ENCODE measurements around the gene CADM2.

Gene CADM2

DNA sequence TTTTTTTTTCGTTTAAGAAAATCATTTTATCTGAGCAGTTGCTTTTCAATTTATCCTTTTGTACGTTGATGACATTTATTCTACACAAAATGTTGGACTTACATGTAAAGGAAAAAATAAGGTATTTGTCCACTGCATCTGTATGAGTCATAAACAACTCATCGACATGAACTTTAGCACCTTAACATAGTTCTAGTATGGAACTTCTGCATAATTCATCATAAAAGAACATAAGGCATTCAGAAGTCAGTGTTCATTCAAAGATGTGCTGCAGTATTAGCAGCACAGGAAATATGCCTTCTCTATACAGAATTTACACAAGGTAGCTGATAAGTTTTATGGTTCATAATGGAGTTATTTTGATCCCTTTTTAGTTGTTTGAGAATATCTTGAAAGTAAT is 801.6 kb downstream of the CADM2 start:
- Mint-ChIP-seq H3K4me1 (ENCODE audit: low read depth) (no peaks in the 10 kb centered on the region), H3K27ac (no peak overlapping the region), H3K36me3 (ENCODE audit: low read depth) (no peaks in the 10 kb centered on the region), H3K9me3 (peaks cover 9% of the 10 kb centered on the region), H3K4me3 (no peak overlapping the region), H3K27me3 (no peaks in the 10 kb centered on the region)
- intact Hi-C loops (cut with micrococcal nuclease): no loop called here

DNA sequence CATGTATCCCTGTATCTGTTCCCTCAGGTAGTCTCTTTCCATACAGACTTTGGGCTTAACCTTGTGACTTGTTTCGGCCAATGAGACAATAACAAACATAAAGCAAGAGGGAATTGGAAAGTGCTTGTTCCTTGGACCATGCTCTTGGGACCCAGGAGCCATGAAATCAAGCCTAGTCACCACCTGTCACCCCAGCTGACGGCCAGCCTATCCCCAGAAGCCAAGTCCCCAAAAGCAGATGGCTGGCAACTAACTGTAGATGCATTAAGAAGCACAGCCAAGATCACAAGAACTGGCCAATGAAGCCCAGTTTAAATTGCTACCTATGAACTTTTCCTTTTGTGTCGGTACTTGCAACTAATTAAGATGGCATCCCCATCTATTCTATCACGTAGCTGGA is 822.0 kb downstream of the CADM2 start:
- Mint-ChIP-seq H3K4me3 (no peak overlapping the region), H3K9me3 (peaks cover 9% of the 10 kb centered on the region), H3K36me3 (ENCODE audit: low read depth) (no peaks in the 10 kb centered on the region), H3K27ac (no peak overlapping the region), H3K27me3 (no peaks in the 10 kb centered on the region), H3K4me1 (ENCODE audit: low read depth) (no peaks in the 10 kb centered on the region)
- intact Hi-C loops (cut with micrococcal nuclease): no loop called here

DNA sequence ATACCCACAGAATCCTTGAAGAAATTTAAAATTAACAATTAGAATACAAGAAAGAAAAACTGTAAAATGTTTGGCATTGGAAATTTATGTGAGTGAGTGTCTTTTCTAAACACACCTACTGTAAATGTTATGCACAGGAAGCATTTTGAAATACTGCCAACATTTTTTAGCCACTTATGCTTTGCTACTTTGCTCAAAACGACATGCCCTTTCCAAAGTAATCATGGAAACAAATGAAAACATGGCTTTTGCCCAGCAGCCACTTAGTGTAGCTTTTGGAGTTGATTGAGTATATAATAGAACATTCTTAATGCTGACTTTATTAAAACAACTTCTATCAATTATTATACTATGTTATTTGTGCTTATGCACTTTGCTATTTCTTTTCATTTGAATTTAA is 823.0 kb downstream of the CADM2 start:
- no peak overlapping the region for H3K4me3 Mint-ChIP-seq
- no peak overlapping the region for H3K27ac Mint-ChIP-seq
- no peaks in the 10 kb centered on the region for H3K27me3 Mint-ChIP-seq
- intact Hi-C loops (cut with micrococcal nuclease): no loop called here
- no peaks in the 10 kb centered on the region for H3K4me1 Mint-ChIP-seq (ENCODE audit: low read depth)
- no peaks in the 10 kb centered on the region for H3K36me3 Mint-ChIP-seq (ENCODE audit: low read depth)
- H3K9me3 Mint-ChIP-seq: peaks cover 9% of the 10 kb centered on the region

DNA sequence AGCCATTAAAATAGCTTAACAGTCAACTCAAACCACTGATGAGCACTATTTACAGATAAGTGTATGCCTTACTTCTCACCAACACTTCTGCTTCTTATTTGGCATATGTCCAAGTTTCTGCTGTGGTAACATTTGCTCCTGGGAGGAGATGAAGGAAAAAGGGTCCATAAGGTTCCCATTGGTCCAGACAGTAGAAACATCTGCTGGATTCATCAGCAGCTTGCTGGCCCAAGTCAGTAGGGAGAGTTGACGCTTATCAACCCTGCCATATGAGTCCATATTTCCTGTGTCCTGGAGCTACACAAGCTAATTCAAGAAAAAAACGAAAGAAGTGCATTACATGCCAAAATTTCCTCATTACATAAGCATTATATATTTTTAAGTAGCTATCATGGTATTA is 824.5 kb downstream of the CADM2 start:
- Mint-ChIP-seq H3K27me3 (no peaks in the 10 kb centered on the region), H3K4me3 (no peak overlapping the region), H3K36me3 (ENCODE audit: low read depth) (no peaks in the 10 kb centered on the region), H3K4me1 (ENCODE audit: low read depth) (no peaks in the 10 kb centered on the region), H3K9me3 (peaks cover 8% of the 10 kb centered on the region), H3K27ac (no peak overlapping the region)
- intact Hi-C loops (cut with micrococcal nuclease): no loop called here

DNA sequence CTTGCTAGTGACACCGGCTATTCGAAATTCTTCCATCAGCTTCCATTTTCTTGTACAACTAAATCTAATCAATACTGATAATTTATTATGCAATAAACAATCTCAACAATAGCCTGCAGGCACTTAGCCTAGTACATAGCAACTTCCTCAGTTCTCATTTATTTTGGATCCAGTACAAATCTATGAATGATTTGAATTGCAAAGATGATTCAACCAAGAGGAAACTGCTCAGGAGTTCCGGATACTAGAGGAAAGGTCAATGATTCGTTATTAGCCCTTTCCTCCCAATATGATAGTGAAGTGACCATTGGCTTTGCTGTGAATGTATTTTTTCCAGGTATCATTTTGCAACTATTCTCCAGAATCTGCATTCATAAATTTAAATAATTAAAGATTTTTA is 827.0 kb downstream of the CADM2 start:
- intact Hi-C loops (cut with micrococcal nuclease): no loop called here
- Mint-ChIP-seq H3K27me3 (no peaks in the 10 kb centered on the region), H3K4me1 (ENCODE audit: low read depth) (no peaks in the 10 kb centered on the region), H3K9me3 (no peaks in the 10 kb centered on the region), H3K4me3 (no peak overlapping the region), H3K27ac (no peak overlapping the region), H3K36me3 (ENCODE audit: low read depth) (no peaks in the 10 kb centered on the region)

DNA sequence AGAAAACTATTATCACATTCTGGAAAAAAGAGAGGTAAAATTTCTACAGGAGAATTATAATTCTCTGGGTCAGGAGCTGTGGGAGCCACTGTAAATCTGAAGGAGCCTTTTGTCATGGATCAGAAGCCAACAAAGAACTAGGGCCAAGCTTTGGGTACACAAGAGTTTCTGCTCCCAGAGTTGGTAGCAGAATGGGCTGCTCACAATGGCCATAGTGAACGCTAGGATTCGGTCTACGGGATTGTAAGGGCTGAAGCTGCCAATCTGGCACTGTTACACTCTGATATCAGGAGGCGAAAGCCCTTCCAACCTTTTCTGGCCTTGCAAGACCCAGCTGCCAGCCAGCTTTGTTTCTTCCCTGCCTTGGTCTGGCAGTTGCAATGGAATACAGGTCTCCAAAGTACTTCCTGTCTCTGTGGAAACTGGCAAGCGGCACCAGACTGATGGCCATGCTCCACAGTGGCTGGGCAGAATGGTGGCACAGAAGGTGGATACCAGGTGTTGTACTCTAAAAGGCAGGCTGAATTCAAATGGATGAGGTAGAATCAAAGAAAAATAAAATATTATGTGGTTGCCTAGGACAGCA is 831.7 kb downstream of the CADM2 start:
- Mint-ChIP-seq H3K27ac (no peak overlapping the region), H3K27me3 (no peaks in the 10 kb centered on the region), H3K4me1 (ENCODE audit: low read depth) (no peaks in the 10 kb centered on the region)

DNA sequence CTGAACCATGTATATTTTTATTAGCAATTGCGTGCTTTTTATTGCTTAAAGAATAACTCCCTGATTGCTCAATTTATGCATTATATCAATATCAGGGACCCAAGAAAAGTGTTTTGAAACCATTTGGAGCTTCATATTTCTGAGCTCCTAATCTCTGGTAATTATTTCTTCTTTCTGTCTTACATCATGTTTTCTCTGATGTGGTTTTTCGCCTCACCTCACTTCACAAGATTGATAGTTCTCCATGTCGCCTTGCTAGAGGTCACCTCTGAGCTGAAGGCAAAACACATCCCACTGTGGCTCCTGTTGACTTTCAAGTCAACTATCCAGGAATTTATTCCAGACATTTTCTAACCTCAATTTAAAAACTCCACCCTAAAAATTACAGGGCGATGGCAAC is 837.4 kb downstream of the CADM2 start:
- H3K4me3 Mint-ChIP-seq: no peak overlapping the region
- H3K4me1 Mint-ChIP-seq (ENCODE audit: low read depth): no peaks in the 10 kb centered on the region
- intact Hi-C loops (cut with micrococcal nuclease): no loop called here
- no peak overlapping the region for H3K27ac Mint-ChIP-seq
- no peaks in the 10 kb centered on the region for H3K9me3 Mint-ChIP-seq
- no peaks in the 10 kb centered on the region for H3K27me3 Mint-ChIP-seq
- H3K36me3 Mint-ChIP-seq (ENCODE audit: low read depth): no peaks in the 10 kb centered on the region

More for the DNA sequence above, 831.7 kb downstream of the CADM2 start:
- Mint-ChIP-seq H3K36me3 (ENCODE audit: low read depth) (no peaks in the 10 kb centered on the region), H3K9me3 (no peaks in the 10 kb centered on the region), H3K4me3 (no peak overlapping the region)
- intact Hi-C loops (cut with micrococcal nuclease): no loop called here

DNA sequence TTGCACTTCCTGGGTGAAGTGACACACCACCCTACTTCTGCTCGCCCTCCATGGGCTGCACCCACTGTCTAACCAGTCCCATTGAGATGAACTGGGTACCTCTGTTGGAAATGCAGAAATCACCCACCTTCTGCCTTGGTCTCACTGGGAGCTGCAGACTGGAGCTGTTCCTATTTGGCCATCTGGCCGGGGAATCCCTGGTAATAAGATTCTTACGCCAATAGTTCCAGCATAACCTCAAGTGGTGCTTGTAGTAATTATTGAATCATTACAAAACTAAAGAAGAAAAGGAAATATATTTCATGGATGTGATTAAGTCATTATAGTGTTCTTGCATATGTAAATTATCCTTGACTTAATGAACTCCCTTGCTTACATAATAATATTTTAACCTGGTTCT is 841.9 kb downstream of the CADM2 start:
- no peaks in the 10 kb centered on the region for H3K4me1 Mint-ChIP-seq (ENCODE audit: low read depth)
- H3K27ac Mint-ChIP-seq: no peak overlapping the region
- no peak overlapping the region for H3K4me3 Mint-ChIP-seq
- no peaks in the 10 kb centered on the region for H3K9me3 Mint-ChIP-seq
- intact Hi-C loops (cut with micrococcal nuclease): no loop called here
- H3K27me3 Mint-ChIP-seq: no peaks in the 10 kb centered on the region
- no peaks in the 10 kb centered on the region for H3K36me3 Mint-ChIP-seq (ENCODE audit: low read depth)

DNA sequence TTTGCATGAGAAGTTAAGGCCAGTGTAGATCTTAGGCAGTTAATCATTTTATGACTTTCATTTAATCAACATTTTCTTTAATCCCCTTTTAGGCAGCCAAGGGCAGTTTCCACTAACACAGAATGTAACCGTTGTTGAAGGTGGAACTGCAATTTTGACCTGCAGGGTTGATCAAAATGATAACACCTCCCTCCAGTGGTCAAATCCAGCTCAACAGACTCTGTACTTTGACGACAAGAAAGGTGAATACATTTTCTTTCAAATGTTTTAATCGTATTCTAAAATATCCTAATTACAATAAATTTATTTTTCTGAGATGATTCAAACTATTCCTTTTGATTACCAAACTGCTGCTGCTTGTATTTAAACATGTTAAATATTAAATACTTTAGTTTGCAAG is 843.2 kb downstream of the CADM2 start:
- Mint-ChIP-seq H3K27ac (no peak overlapping the region), H3K9me3 (no peaks in the 10 kb centered on the region)

DNA sequence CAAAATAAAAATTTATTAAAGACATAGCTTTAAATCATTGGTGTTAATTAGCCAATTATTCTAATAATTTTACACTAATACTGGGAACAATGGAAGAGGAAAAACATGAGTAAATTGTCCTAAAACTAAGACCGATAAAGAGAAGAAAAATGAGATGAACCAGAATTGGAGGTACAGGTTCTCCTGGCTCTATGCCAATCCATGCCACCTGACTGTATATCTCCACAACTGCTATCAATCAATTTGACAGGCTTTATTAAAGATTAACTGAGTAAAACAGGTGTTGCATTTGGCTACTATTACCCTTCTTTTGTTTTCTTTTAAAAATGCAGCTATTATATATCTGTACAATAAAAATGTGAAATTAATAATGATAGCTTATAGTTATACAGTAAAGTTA is 850.0 kb downstream of the CADM2 start:
- H3K27ac Mint-ChIP-seq: no peak overlapping the region
- H3K36me3 Mint-ChIP-seq (ENCODE audit: low read depth): no peaks in the 10 kb centered on the region
- H3K27me3 Mint-ChIP-seq: no peaks in the 10 kb centered on the region
- no peaks in the 10 kb centered on the region for H3K9me3 Mint-ChIP-seq
- intact Hi-C loops (cut with micrococcal nuclease): no loop called here
- H3K4me1 Mint-ChIP-seq (ENCODE audit: low read depth): no peaks in the 10 kb centered on the region
- H3K4me3 Mint-ChIP-seq: no peak overlapping the region

More for the DNA sequence above, 843.2 kb downstream of the CADM2 start:
- no peaks in the 10 kb centered on the region for H3K4me1 Mint-ChIP-seq (ENCODE audit: low read depth)
- intact Hi-C loops (cut with micrococcal nuclease): no loop called here
- H3K27me3 Mint-ChIP-seq: no peaks in the 10 kb centered on the region
- H3K4me3 Mint-ChIP-seq: no peak overlapping the region
- no peaks in the 10 kb centered on the region for H3K36me3 Mint-ChIP-seq (ENCODE audit: low read depth)

DNA sequence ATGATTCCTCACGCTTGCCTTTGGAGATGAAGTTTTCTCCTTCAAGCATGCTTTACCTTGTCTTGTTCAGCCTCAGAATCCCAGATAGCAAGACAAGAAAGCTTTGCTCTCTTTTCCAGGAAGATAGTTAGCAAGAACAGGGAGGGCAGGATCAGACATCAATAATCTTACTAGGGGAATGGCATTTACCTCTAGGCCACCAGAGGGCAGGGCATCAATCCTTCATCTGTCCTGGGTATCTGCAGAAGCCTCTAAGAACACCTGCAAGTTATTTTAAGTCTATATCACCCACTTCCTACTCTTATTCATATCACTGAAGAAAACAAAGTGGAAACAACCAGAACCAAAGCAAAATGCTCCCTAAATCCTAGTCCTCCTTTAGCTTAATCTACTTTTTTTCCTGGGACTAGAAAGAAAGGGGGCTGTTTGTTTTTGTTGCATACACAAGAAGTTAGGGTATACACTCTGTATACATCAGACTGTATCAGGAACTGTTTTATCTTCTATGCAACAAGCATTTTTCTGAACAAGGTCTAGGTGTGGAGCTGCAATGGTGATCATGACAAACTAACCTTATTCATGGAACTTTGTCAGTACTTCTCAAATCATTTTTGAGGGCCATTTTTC is 862.5 kb downstream of the CADM2 start:
- intact Hi-C loops (cut with micrococcal nuclease): no loop called here
- Mint-ChIP-seq H3K4me1 (ENCODE audit: low read depth) (no peaks in the 10 kb centered on the region), H3K36me3 (ENCODE audit: low read depth) (no peaks in the 10 kb centered on the region), H3K9me3 (no peaks in the 10 kb centered on the region), H3K27ac (no peak overlapping the region), H3K27me3 (no peaks in the 10 kb centered on the region), H3K4me3 (no peak overlapping the region)

DNA sequence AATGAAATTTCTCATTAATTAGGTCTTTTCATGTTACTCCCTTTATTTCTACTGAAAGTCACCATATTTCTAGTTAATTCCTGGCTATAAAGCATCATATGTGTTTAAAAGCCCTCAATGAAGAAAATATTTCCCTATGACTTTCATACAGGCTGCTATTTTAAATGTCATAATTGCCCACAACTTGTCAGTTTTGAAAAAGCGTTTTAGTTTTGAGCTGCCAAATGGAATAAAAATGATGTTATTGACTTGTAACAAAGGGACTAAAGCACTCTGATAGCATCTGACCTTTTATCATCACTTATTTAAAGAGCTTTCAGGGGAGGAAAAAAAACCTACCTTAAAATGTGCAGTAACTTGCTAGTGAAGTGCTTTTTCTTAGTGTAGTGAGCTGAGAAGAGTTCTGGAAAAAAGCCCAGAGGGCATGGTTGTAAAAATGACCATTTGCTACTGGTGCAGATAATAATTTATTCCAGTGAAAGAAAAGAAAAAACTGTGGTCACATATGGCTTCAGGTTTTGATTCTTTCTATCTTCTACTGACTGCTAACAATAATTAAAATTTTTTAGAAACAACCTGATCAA is 877.2 kb downstream of the CADM2 start:
- intact Hi-C loops (cut with micrococcal nuclease): no loop called here
- no peak overlapping the region for H3K4me3 Mint-ChIP-seq
- no peaks in the 10 kb centered on the region for H3K9me3 Mint-ChIP-seq
- no peak overlapping the region for H3K27ac Mint-ChIP-seq
- no peaks in the 10 kb centered on the region for H3K4me1 Mint-ChIP-seq (ENCODE audit: low read depth)
- H3K27me3 Mint-ChIP-seq: no peaks in the 10 kb centered on the region
- no peaks in the 10 kb centered on the region for H3K36me3 Mint-ChIP-seq (ENCODE audit: low read depth)

DNA sequence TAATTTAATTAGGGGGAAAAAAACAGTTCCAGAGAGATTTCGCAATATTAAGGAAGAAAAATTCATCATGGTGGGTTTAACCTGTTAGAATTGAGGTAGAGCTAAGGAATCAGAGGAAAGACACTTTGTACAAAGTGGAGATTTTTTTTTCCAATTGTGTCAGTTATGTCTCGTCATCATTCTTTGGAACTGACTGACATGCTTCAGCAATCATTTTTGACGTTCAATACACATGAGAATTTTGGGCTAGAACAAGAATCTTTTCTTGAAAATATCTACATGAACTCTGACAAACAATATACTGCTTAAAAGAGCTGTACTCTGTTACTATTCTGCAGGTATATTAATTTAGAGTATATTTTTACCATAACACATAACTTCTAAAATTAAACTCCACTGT is 878.6 kb downstream of the CADM2 start:
- Mint-ChIP-seq H3K9me3 (no peaks in the 10 kb centered on the region), H3K27ac (no peak overlapping the region), H3K4me3 (no peak overlapping the region), H3K4me1 (ENCODE audit: low read depth) (no peaks in the 10 kb centered on the region), H3K36me3 (ENCODE audit: low read depth) (no peaks in the 10 kb centered on the region), H3K27me3 (no peaks in the 10 kb centered on the region)
- intact Hi-C loops (cut with micrococcal nuclease): no loop called here

DNA sequence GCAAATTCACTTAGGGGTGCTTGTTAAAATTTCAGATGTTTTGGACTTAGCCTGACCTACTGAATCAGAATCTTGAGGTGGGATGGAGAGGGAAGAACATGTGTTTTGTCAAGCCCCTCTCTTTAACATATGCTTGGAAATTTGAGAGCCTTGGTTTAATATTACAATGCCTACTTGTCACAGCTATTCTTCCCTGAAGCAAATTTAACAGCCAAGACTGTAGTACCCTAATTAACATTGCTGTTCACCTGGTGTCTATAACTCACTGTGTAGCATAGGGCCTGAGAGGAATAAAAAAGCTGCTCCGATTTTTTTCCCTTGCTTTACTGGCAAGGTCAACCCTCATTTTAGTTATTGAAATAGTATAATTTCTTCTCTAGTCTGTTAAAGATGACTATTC is 880.1 kb downstream of the CADM2 start:
- intact Hi-C loops (cut with micrococcal nuclease): no loop called here
- H3K27ac Mint-ChIP-seq: no peak overlapping the region
- no peaks in the 10 kb centered on the region for H3K4me1 Mint-ChIP-seq (ENCODE audit: low read depth)
- H3K4me3 Mint-ChIP-seq: no peak overlapping the region
- H3K27me3 Mint-ChIP-seq: no peaks in the 10 kb centered on the region
- H3K9me3 Mint-ChIP-seq: no peaks in the 10 kb centered on the region
- no peaks in the 10 kb centered on the region for H3K36me3 Mint-ChIP-seq (ENCODE audit: low read depth)

DNA sequence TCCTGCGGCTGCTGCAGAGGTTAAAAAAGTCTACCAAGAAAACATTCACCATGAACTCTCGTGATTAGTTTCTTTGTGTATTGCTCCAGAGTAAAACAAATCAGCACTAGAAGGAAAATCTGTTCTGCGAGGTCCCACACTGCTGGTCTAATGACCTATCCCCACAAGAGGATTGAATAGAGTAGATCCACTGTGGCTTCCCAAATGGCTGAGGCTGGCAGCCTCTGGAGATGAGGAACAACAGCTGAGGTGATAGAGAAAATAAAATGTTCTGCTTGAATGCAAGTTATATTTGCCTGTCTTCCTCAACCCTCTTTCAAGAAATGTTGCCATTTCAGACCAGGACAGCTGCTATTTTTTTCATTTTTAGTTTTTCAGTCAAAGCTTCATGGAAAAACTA is 883.3 kb downstream of the CADM2 start:
- intact Hi-C loops (cut with micrococcal nuclease): no loop called here
- H3K4me1 Mint-ChIP-seq (ENCODE audit: low read depth): no peaks in the 10 kb centered on the region
- no peaks in the 10 kb centered on the region for H3K36me3 Mint-ChIP-seq (ENCODE audit: low read depth)
- H3K4me3 Mint-ChIP-seq: no peak overlapping the region
- H3K27me3 Mint-ChIP-seq: no peaks in the 10 kb centered on the region
- H3K27ac Mint-ChIP-seq: no peak overlapping the region
- H3K9me3 Mint-ChIP-seq: no peaks in the 10 kb centered on the region

Data from dendritic cell treated with granulocyte-macrophage colony-stimulating factor and Interleukin-4, amounts not matched to agents 40 ng/mL and 50 ng/mL, for 4 days (primary cell).